Measurements from ENCODE around the gene SLC9A9.

- TF ChIP-seq, protein P1, sequence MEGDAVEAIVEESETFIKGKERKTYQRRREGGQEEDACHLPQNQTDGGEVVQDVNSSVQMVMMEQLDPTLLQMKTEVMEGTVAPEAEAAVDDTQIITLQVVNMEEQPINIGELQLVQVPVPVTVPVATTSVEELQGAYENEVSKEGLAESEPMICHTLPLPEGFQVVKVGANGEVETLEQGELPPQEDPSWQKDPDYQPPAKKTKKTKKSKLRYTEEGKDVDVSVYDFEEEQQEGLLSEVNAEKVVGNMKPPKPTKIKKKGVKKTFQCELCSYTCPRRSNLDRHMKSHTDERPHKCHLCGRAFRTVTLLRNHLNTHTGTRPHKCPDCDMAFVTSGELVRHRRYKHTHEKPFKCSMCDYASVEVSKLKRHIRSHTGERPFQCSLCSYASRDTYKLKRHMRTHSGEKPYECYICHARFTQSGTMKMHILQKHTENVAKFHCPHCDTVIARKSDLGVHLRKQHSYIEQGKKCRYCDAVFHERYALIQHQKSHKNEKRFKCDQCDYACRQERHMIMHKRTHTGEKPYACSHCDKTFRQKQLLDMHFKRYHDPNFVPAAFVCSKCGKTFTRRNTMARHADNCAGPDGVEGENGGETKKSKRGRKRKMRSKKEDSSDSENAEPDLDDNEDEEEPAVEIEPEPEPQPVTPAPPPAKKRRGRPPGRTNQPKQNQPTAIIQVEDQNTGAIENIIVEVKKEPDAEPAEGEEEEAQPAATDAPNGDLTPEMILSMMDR (optimal IDR thresholded peaks at IDR 0.05 in 1 of 3, IDR thresholded peaks at IDR 0.05 in 1 of 3, conservative IDR thresholded peaks at IDR 0.05 in 1 of 3; ENCODE audit: extremely low read depth in 1 of 3, insufficient read depth in 2 of 3, low read length in 3 of 3): no peak
- no peak for TF ChIP-seq EZH2 (IDR thresholded peaks at IDR 0.05; ENCODE audit: low read length)
Measured at GRCh38 chr3:143298886-143299535, 549.3 kb downstream of the SLC9A9 start.

All from keratinocyte (primary cell).